DOHH2 (cell line): ENCODE measurements around the gene TOPBP1.

ENCODE experiments used
- H3F3A ChIP-seq: fragments of 200-600 bp; sonication (generic), shearing (Covaris generic); 2 replicates; pipeline ENCODE4 v1.6.0; 2016; ENCODE audit warnings: antibody characterized with exemption, mild to moderate bottlenecking; ENCODE audit not compliant: control insufficient read depth, insufficient read depth
- H3K27ac ChIP-seq: fragments of 200-600 bp; sonication (generic); 2 replicates; pipeline ENCODE4 v1.5.1; 2014; ENCODE audit warnings: low read depth, mild to moderate bottlenecking, low read length, moderate library complexity
- H3K27me3 ChIP-seq: fragments of 200-600 bp; sonication (generic); 2 replicates; pipeline ENCODE4 v1.6.1; 2014; ENCODE audit warnings: mild to moderate bottlenecking, low read length, mixed read lengths; ENCODE audit not compliant: control insufficient read depth
- H3K36me3 ChIP-seq: fragments of 200-600 bp; sonication (generic); 2 replicates; pipeline ENCODE4 v1.6.1; 2014; ENCODE audit warnings: mild to moderate bottlenecking, low read length, moderate library complexity, mixed read lengths; ENCODE audit not compliant: control insufficient read depth
- H3K4me1 ChIP-seq: fragments of 200-600 bp; sonication (generic); 2 replicates; pipeline ENCODE4 v1.6.1; 2014; ENCODE audit warnings: mild to moderate bottlenecking, low read length, mixed read lengths; ENCODE audit not compliant: control insufficient read depth
- H3K4me2 ChIP-seq: fragments of 200-600 bp; sonication (generic); 2 replicates; pipeline ENCODE4 v1.6.0; 2014; ENCODE audit warnings: mild to moderate bottlenecking, low read length, moderate library complexity
- H3K4me3 ChIP-seq: fragments of 200-600 bp; sonication (generic); 2 replicates; pipeline ENCODE4 v1.5.1; 2014; ENCODE audit warnings: mild to moderate bottlenecking, low read length, mixed read lengths
- H3K79me2 ChIP-seq: fragments of 200-600 bp; sonication (generic); 2 replicates; pipeline ENCODE4 v1.6.1; 2014; ENCODE audit warnings: mild to moderate bottlenecking, low read length, mixed read lengths; ENCODE audit not compliant: control insufficient read depth
- H3K9me2 ChIP-seq: fragments of 200-600 bp; sonication (generic); replicated peaks from 2 replicates; pipeline ENCODE4 v1.6.1; 2014; ENCODE audit warnings: mild to moderate bottlenecking, low read length, mixed read lengths; ENCODE audit not compliant: control insufficient read depth
- H3K9me3 ChIP-seq: fragments of 200-600 bp; sonication (generic); 2 replicates; pipeline ENCODE4 v1.6.1; 2014; ENCODE audit warnings: antibody characterized with exemption, low read length, mixed read lengths; ENCODE audit not compliant: control insufficient read depth, insufficient read depth
- H4K20me1 ChIP-seq: fragments of 200-600 bp; sonication (generic); 2 replicates; pipeline ENCODE4 v1.6.0; 2014; ENCODE audit warnings: low read depth, mild to moderate bottlenecking, antibody characterized with exemption, low read length, moderate library complexity; ENCODE audit not compliant: control insufficient read depth, insufficient read depth
- CTCF ChIP-seq: fragments of 200-600 bp; sonication (generic); IDR thresholded peaks from one replicate; pipeline ENCODE4 v1.5.1; 2014; ENCODE audit warnings: antibody characterized with exemption, mild to moderate bottlenecking, low read depth, low read length; ENCODE audit not compliant: poor library complexity, severe bottlenecking
- EZH2phosphoT487 ChIP-seq: fragments of 200-600 bp; sonication (generic); IDR thresholded peaks from 2 replicates; pipeline ENCODE4 v1.6.1; 2017; ENCODE audit warnings: borderline replicate concordance, mild to moderate bottlenecking, antibody characterized with exemption, low read length, moderate library complexity, mixed read lengths

The TOPBP1 gene

DNA sequence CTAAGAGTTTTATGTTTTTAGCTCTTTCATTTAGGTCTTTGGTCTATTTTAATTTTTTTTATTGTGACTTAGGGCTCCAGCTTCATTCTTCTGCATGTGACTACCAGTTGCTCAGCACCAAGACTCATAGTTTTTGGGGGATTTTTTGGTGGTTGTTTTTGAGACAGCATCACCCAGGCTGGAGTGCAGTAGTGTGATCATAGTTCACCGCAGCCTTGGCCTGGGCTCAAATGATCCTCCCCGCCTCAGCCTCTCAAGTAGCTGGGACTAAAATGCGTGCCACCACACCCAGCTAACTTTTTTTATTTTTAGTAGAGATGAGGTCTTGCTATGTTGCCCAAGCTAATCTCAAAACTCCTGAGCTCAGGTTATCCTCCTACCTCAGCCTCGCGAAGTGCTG, 68.9 kb downstream of the TOPBP1 start:
- Histone ChIP-seq H3K4me3 (no peak overlapping the region), H3K36me3 (peaks cover 21% of the 10 kb centered on the region), H3K27ac (no peak overlapping the region), H4K20me1 (peaks cover 13% of the 10 kb centered on the region), H3K4me2 (no peak overlapping the region), H3K27me3 (no peaks in the 10 kb centered on the region), H3F3A (peaks cover 69% of the 10 kb centered on the region), H3K9me2 (no peaks in the 10 kb centered on the region), H3K79me2 (peaks cover 9% of the 10 kb centered on the region), H3K9me3 (no peaks in the 10 kb centered on the region), H3K4me1 (no peaks in the 10 kb centered on the region)
- no peak for TF ChIP-seq EZH2phosphoT487

DNA sequence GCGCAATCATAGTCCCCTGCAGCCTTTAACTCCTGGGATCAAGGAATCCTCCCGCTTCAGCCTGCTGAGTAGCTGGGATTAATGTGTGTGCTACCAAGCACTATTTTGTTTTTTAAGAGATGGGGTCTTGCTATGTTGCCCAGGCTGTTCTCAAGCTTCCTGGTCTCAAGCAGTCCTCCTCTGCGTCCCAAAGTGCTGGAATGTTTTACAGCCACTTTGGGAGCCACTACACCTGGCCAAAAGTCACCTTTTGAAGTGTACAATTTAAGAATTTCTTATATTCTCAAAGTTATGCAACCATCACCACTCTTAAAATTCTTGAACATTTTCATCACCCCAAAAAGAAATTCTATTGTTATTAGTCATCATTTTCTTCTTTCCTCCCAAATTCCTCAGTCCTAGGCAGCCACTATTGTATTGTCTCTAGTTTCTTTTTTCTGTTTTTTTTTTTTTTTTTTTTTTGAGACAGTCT, 70.4 kb downstream of the TOPBP1 start:
- no peak overlapping the region for H3K4me2 ChIP-seq
- no peaks in the 10 kb centered on the region for H3K4me1 ChIP-seq
- peaks cover 20% of the 10 kb centered on the region for H4K20me1 ChIP-seq
- no peak for TF ChIP-seq CTCF
- no peak for TF ChIP-seq EZH2phosphoT487
- H3K36me3 ChIP-seq: peaks cover 36% of the 10 kb centered on the region
- H3K27me3 ChIP-seq: no peaks in the 10 kb centered on the region
- H3K4me3 ChIP-seq: no peak overlapping the region
- no peaks in the 10 kb centered on the region for H3K9me2 ChIP-seq
- H3K9me3 ChIP-seq: no peaks in the 10 kb centered on the region
- peaks cover 80% of the 10 kb centered on the region for H3F3A ChIP-seq
- H3K27ac ChIP-seq: no peak overlapping the region
- H3K79me2 ChIP-seq: peaks cover 16% of the 10 kb centered on the region

DNA sequence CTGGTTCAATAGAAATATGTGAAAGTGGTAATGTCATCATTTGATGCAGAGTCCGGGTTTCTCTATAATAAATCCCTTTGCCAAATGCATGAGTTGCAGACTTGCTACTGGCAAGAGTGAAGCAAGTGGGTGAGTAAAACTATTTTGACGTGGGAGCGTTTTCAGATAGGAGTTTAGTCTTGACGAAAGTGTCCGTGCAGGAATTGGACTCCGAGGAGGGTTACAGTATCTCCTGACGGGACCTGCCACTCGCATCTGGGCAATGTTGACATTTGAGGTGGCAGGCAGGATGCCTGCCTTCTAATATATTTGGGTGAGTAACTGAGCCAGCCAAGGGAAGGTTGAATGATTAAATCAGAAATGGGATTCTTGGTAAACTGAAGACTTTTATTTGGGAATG, 72.2 kb downstream of the TOPBP1 start:
- H3K36me3 ChIP-seq: peaks cover 53% of the 10 kb centered on the region

More for the DNA sequence above, 72.2 kb downstream of the TOPBP1 start:
- Histone ChIP-seq H4K20me1 (peaks cover 20% of the 10 kb centered on the region), H3K27me3 (no peaks in the 10 kb centered on the region), H3K79me2 (peaks cover 24% of the 10 kb centered on the region), H3K9me3 (no peaks in the 10 kb centered on the region), H3K4me3 (no peak overlapping the region), H3K9me2 (no peaks in the 10 kb centered on the region), H3K4me2 (no peak overlapping the region), H3F3A (peaks cover 67% of the 10 kb centered on the region), H3K27ac (no peak overlapping the region), H3K4me1 (no peaks in the 10 kb centered on the region)
- TF ChIP-seq EZH2phosphoT487: no peak
- no peak for TF ChIP-seq CTCF
